ENCODE data around the gene PTPRR.

PTPRR gene

GRCh38 chr12:70842136-70842535 lies 78.4 kb downstream of the PTPRR start:
- ChIA-PET CTCF (no interaction called here), POLR2A (no interaction called here)
- DNase-seq (ENCODE audit: extremely low spot score): no peak
- TF ChIP-seq ELF4 (IDR thresholded peaks at IDR 0.05): no peak
- no peak for TF ChIP-seq ARNT (IDR thresholded peaks at IDR 0.05)
- TF ChIP-seq HDGF (IDR thresholded peaks at IDR 0.05; ENCODE audit: borderline replicate concordance): no peak
- TF ChIP-seq L3MBTL2 (conservative IDR thresholded peaks at IDR 0.05): no peak
- no peak for TF ChIP-seq TARDBP (IDR thresholded peaks at IDR 0.05)
- TF ChIP-seq PKNOX1 (IDR thresholded peaks at IDR 0.05): no peak
- TF ChIP-seq NFRKB (IDR thresholded peaks at IDR 0.05): no peak
- no peak for TF ChIP-seq FOXK2 (IDR thresholded peaks at IDR 0.05)
- TF ChIP-seq BHLHE40 (IDR thresholded peaks at IDR 0.05; ENCODE audit: borderline replicate concordance): no peak
- no peak for TF ChIP-seq SP1 (IDR thresholded peaks at IDR 0.05)
- no peak for TF ChIP-seq SUZ12 (IDR thresholded peaks at IDR 0.05)

- ChIA-PET POLR2A (no interaction called here), CTCF (no interaction called here)
- no peak for DNase-seq (ENCODE audit: extremely low spot score)
- TF ChIP-seq HDGF (IDR thresholded peaks at IDR 0.05; ENCODE audit: borderline replicate concordance) (no peak), SP1 (IDR thresholded peaks at IDR 0.05) (no peak), LEF1 (IDR thresholded peaks at IDR 0.05; ENCODE audit: borderline replicate concordance) (no peak), ELF4 (IDR thresholded peaks at IDR 0.05) (no peak), L3MBTL2 (conservative IDR thresholded peaks at IDR 0.05) (no peak), CTBP1 (IDR thresholded peaks at IDR 0.05; ENCODE audit: borderline replicate concordance) (no peak), FOXM1 (IDR thresholded peaks at IDR 0.05; ENCODE audit: borderline replicate concordance) (no peak), ZNF384 (IDR thresholded peaks at IDR 0.05) (no peak), FOXA1 (IDR thresholded peaks at IDR 0.05) (no peak), NFRKB (IDR thresholded peaks at IDR 0.05) (no peak), ARNT (IDR thresholded peaks at IDR 0.05) (no peak), FOXK2 (IDR thresholded peaks at IDR 0.05) (no peak), SUZ12 (IDR thresholded peaks at IDR 0.05) (no peak), PKNOX1 (IDR thresholded peaks at IDR 0.05) (no peak)
Observed at GRCh38 chr12:70840656-70841350, 79.7 kb downstream of the PTPRR start.

- CTCF ChIA-PET: no interaction called here
- no peak for DNase-seq (ENCODE audit: extremely low spot score)
- POLR2A ChIA-PET: no interaction called here
- TF ChIP-seq ARNT (IDR thresholded peaks at IDR 0.05) (no peak), SP1 (IDR thresholded peaks at IDR 0.05) (no peak), LEF1 (IDR thresholded peaks at IDR 0.05; ENCODE audit: borderline replicate concordance) (no peak), CTBP1 (IDR thresholded peaks at IDR 0.05; ENCODE audit: borderline replicate concordance) (no peak), FOXK2 (IDR thresholded peaks at IDR 0.05) (no peak), FOXA1 (IDR thresholded peaks at IDR 0.05) (no peak), SUZ12 (IDR thresholded peaks at IDR 0.05) (no peak), ZNF384 (IDR thresholded peaks at IDR 0.05) (no peak), TARDBP (IDR thresholded peaks at IDR 0.05) (no peak), NFRKB (IDR thresholded peaks at IDR 0.05) (no peak), FOXM1 (IDR thresholded peaks at IDR 0.05; ENCODE audit: borderline replicate concordance) (no peak), ELF4 (IDR thresholded peaks at IDR 0.05) (no peak)
Observed at GRCh38 chr12:70839544-70839943, 81.0 kb downstream of the PTPRR start.

GRCh38 chr12:70838127-70838526 lies 82.4 kb downstream of the PTPRR start:
- CTCF ChIA-PET: interaction anchor here (1.1 to 1.9 kb wide), 2 partner anchors 12 to 105 kb away, joined by 3 to 4 read pairs; no protein-coding TSS in a partner anchor
- POLR2A ChIA-PET: no interaction called here

GRCh38 chr12:70837026-70837425 lies 83.5 kb downstream of the PTPRR start:
- CTCF ChIA-PET: interaction anchor here (1.9 kb wide), 1 partner anchor 103 kb away, joined by 4 read pairs; no protein-coding TSS in a partner anchor
- POLR2A ChIA-PET: no interaction called here
- DNase-seq (ENCODE audit: extremely low spot score): no peak
- TF ChIP-seq TARDBP (IDR thresholded peaks at IDR 0.05): no peak
- TF ChIP-seq FOXK2 (IDR thresholded peaks at IDR 0.05): no peak
- no peak for TF ChIP-seq FOXA1 (IDR thresholded peaks at IDR 0.05)
- no peak for TF ChIP-seq SP1 (IDR thresholded peaks at IDR 0.05)
- TF ChIP-seq ARNT (IDR thresholded peaks at IDR 0.05): no peak
- TF ChIP-seq SUZ12 (IDR thresholded peaks at IDR 0.05): no peak
- no peak for TF ChIP-seq L3MBTL2 (conservative IDR thresholded peaks at IDR 0.05)
- TF ChIP-seq BHLHE40 (IDR thresholded peaks at IDR 0.05; ENCODE audit: borderline replicate concordance): no peak

More at GRCh38 chr12:70838127-70838526, 82.4 kb downstream of the PTPRR start:
- DNase-seq (ENCODE audit: extremely low spot score): no peak
- peak; percentile 65 for TF ChIP-seq PKNOX1 (IDR thresholded peaks at IDR 0.05)
- no peak for TF ChIP-seq HDGF (IDR thresholded peaks at IDR 0.05; ENCODE audit: borderline replicate concordance)
- TF ChIP-seq NFRKB (IDR thresholded peaks at IDR 0.05): no peak
- TF ChIP-seq ELF4 (IDR thresholded peaks at IDR 0.05): no peak
- TF ChIP-seq FOXK2 (IDR thresholded peaks at IDR 0.05): no peak
- TF ChIP-seq ARNT (IDR thresholded peaks at IDR 0.05): no peak
- no peak for TF ChIP-seq SUZ12 (IDR thresholded peaks at IDR 0.05)
- TF ChIP-seq TARDBP (IDR thresholded peaks at IDR 0.05): no peak

- ChIA-PET POLR2A (no interaction called here), CTCF (interaction anchor here (0.6 to 1.9 kb wide), 2 partner anchors 13 to 102 kb away, joined by 4 read pairs; no protein-coding TSS in a partner anchor)
- DNase-seq (ENCODE audit: extremely low spot score): no peak
- TF ChIP-seq FOXA1 (IDR thresholded peaks at IDR 0.05) (no peak), SP1 (IDR thresholded peaks at IDR 0.05) (no peak), ELF4 (IDR thresholded peaks at IDR 0.05) (no peak), L3MBTL2 (conservative IDR thresholded peaks at IDR 0.05) (no peak), LEF1 (IDR thresholded peaks at IDR 0.05; ENCODE audit: borderline replicate concordance) (no peak), FOXK2 (IDR thresholded peaks at IDR 0.05) (no peak), NFRKB (IDR thresholded peaks at IDR 0.05) (no peak), ARNT (IDR thresholded peaks at IDR 0.05) (no peak), HDGF (IDR thresholded peaks at IDR 0.05; ENCODE audit: borderline replicate concordance) (no peak), CTBP1 (IDR thresholded peaks at IDR 0.05; ENCODE audit: borderline replicate concordance) (no peak), PKNOX1 (IDR thresholded peaks at IDR 0.05) (no peak)
Observed at GRCh38 chr12:70835948-70836347, 84.6 kb downstream of the PTPRR start.

All from HEK293T (cell line).